DOHH2 (cell line): Measurements from ENCODE around the gene CD274.

Experiments
- CTCF ChIP-seq: fragments of 200-600 bp; sonication (generic); IDR thresholded peaks from one replicate; pipeline ENCODE4 v1.5.1; 2014; ENCODE audit warnings: antibody characterized with exemption, mild to moderate bottlenecking, low read depth, low read length; ENCODE audit not compliant: poor library complexity, severe bottlenecking
- EZH2phosphoT487 ChIP-seq: fragments of 200-600 bp; sonication (generic); IDR thresholded peaks from 2 replicates; pipeline ENCODE4 v1.6.1; 2017; ENCODE audit warnings: borderline replicate concordance, mild to moderate bottlenecking, antibody characterized with exemption, low read length, moderate library complexity, mixed read lengths

GRCh38 chr9:5509573-5509972 lies 59.2 kb downstream of the CD274 start:
- TF ChIP-seq EZH2phosphoT487 (no peak), CTCF (no peak)
